ENCODE measurements around the gene COL2A1.

GRCh38 chr12:47954467-47955045, 49.7 kb downstream of the COL2A1 start:
- TF ChIP-seq ESRRG (CRISPR knock-in tag; IDR thresholded peaks at IDR 0.05) (no peak), BACH2 (CRISPR knock-in tag; IDR thresholded peaks at IDR 0.05; ENCODE audit: borderline replicate concordance) (no peak), GLIS3 (CRISPR knock-in tag; IDR thresholded peaks at IDR 0.05) (no peak), SNAI2 (CRISPR knock-in tag; IDR thresholded peaks at IDR 0.05) (no peak), RARB (CRISPR knock-in tag; IDR thresholded peaks at IDR 0.05) (no peak), ISL1 (CRISPR knock-in tag; IDR thresholded peaks at IDR 0.05) (no peak), PATZ1 (CRISPR knock-in tag; IDR thresholded peaks at IDR 0.05; ENCODE audit: borderline replicate concordance) (no peak), ZFP30 (CRISPR knock-in tag; IDR thresholded peaks at IDR 0.05) (no peak), ZNF565 (CRISPR knock-in tag; conservative IDR thresholded peaks at IDR 0.05; ENCODE audit: low read depth) (no peak)
